ENCODE measurements around the gene DPH2.
A peak's percentile ranks its signal among the peaks of the same experiment; 100 is the strongest.

Gene DPH2

DNA sequence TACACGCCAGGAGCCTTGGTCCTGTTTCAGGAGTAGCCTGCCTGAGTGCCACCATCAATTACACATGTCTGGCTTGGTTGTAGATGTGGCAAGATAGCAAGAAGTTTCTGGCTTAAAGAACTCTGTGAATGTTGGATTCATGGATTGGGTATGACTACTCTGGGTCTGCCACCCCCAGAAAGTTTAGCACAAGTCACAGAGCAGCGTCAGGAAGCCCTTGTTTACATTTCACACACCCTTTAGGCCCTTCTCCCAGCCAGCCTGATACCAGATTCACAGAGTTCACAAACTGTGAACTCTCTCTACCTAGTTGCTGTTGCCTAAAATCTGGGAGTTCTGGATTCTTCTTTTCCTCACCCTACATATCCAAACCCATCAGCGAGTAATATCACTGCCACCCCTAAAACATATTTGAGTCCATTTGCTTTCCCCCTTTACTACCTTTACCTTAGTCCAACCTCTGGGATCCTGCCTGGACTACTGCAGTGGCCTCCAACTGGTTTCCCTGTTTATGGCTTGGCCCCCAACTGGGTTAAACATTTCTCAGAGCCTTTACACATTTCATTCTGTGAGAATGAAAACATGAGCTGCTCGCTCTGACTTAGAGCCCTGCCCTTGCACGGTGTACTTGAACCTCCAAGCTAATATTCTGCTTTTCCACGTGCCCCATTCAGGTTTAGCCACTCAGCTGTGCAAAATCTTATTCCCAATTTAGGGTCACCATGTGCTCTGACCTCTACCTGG is 17.5 kb downstream of the DPH2 start:
- TF ChIP-seq CSDC2 (CRISPR knock-in tag; IDR thresholded peaks at IDR 0.05), result no peak
- TF ChIP-seq TOX (CRISPR knock-in tag; IDR thresholded peaks at IDR 0.05; ENCODE audit: borderline replicate concordance), result no peak
- TF ChIP-seq SNAI2 (CRISPR knock-in tag; IDR thresholded peaks at IDR 0.05), result no peak
- TF ChIP-seq ZNF70 (CRISPR knock-in tag; IDR thresholded peaks at IDR 0.05), result no peak
- TF ChIP-seq, protein P1, sequence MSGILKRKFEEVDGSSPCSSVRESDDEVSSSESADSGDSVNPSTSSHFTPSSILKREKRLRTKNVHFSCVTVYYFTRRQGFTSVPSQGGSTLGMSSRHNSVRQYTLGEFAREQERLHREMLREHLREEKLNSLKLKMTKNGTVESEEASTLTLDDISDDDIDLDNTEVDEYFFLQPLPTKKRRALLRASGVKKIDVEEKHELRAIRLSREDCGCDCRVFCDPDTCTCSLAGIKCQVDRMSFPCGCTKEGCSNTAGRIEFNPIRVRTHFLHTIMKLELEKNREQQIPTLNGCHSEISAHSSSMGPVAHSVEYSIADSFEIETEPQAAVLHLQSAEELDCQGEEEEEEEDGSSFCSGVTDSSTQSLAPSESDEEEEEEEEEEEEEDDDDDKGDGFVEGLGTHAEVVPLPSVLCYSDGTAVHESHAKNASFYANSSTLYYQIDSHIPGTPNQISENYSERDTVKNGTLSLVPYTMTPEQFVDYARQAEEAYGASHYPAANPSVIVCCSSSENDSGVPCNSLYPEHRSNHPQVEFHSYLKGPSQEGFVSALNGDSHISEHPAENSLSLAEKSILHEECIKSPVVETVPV (CRISPR knock-in tag; IDR thresholded peaks at IDR 0.05), result no peak
- TF ChIP-seq GLIS3 (CRISPR knock-in tag; IDR thresholded peaks at IDR 0.05), result no peak
- TF ChIP-seq, protein P2, sequence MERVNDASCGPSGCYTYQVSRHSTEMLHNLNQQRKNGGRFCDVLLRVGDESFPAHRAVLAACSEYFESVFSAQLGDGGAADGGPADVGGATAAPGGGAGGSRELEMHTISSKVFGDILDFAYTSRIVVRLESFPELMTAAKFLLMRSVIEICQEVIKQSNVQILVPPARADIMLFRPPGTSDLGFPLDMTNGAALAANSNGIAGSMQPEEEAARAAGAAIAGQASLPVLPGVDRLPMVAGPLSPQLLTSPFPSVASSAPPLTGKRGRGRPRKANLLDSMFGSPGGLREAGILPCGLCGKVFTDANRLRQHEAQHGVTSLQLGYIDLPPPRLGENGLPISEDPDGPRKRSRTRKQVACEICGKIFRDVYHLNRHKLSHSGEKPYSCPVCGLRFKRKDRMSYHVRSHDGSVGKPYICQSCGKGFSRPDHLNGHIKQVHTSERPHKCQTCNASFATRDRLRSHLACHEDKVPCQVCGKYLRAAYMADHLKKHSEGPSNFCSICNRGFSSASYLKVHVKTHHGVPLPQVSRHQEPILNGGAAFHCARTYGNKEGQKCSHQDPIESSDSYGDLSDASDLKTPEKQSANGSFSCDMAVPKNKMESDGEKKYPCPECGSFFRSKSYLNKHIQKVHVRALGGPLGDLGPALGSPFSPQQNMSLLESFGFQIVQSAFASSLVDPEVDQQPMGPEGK (CRISPR knock-in tag; IDR thresholded peaks at IDR 0.05; ENCODE audit: borderline replicate concordance), result no peak

DNA sequence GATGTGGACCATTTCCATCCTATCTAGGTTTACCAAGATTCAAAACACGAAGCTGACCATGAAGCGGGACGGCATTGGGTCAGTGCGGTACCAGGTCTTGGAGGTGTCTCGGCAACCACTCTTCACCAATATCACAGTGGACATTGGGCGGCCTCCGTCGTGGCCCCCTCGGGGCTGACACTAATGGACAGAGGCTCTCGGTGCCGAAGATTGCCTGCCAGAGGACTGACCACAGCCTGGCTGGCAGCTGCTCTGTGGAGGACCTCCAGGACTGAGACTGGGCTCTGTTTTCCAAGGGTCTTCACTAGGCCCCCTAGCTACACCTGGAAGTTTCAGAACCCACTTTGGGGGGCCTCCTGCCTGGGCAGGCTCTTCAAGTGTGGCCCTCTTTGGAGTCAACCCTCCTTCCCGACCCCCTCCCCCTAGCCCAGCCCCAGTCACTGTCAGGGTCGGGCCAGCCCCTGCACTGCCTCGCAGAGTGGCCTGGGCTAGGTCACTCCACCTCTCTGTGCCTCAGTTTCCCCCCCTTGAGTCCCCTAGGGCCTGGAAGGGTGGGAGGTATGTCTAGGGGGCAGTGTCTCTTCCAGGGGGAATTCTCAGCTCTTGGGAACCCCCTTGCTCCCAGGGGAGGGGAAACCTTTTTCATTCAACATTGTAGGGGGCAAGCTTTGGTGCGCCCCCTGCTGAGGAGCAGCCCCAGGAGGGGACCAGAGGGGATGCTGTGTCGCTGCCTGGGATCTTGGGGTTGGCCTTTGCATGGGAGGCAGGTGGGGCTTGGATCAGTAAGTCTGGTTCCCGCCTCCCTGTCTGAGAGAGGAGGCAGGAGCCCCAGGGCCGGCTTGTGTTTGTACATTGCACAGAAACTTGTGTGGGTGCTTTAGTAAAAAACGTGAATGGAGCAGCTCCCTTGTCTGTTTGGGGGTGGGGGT is 20.7 kb downstream of the DPH2 start:
- TF ChIP-seq ZNF70 (CRISPR knock-in tag; IDR thresholded peaks at IDR 0.05), result no peak
- TF ChIP-seq, protein P3, sequence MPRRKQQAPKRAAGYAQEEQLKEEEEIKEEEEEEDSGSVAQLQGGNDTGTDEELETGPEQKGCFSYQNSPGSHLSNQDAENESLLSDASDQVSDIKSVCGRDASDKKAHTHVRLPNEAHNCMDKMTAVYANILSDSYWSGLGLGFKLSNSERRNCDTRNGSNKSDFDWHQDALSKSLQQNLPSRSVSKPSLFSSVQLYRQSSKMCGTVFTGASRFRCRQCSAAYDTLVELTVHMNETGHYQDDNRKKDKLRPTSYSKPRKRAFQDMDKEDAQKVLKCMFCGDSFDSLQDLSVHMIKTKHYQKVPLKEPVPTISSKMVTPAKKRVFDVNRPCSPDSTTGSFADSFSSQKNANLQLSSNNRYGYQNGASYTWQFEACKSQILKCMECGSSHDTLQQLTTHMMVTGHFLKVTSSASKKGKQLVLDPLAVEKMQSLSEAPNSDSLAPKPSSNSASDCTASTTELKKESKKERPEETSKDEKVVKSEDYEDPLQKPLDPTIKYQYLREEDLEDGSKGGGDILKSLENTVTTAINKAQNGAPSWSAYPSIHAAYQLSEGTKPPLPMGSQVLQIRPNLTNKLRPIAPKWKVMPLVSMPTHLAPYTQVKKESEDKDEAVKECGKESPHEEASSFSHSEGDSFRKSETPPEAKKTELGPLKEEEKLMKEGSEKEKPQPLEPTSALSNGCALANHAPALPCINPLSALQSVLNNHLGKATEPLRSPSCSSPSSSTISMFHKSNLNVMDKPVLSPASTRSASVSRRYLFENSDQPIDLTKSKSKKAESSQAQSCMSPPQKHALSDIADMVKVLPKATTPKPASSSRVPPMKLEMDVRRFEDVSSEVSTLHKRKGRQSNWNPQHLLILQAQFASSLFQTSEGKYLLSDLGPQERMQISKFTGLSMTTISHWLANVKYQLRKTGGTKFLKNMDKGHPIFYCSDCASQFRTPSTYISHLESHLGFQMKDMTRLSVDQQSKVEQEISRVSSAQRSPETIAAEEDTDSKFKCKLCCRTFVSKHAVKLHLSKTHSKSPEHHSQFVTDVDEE (CRISPR knock-in tag; IDR thresholded peaks at IDR 0.05), result no peak
- no peak for TF ChIP-seq RARB (CRISPR knock-in tag; IDR thresholded peaks at IDR 0.05)
- peak; percentile 6 for ATAC-seq

More for the DNA sequence above, 17.5 kb downstream of the DPH2 start:
- ATAC-seq, result no peak

DNA sequence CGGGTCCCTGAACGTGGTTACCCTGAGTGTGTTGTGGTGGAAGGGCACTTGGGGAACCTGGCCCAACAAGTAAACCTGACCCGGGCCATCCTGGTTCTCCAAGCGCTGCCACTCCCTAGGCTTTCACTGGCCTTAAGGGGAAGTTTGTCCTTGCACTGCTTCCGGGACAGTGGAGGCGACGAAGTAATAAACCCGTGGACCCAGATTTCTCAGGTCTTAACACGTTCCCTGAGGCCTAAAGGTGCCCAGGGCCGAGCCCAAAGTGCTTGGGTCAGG is 21.3 kb downstream of the DPH2 start:
- no peak for TF ChIP-seq ZNF70 (CRISPR knock-in tag; IDR thresholded peaks at IDR 0.05)
- no peak for TF ChIP-seq ZFP30 (CRISPR knock-in tag; IDR thresholded peaks at IDR 0.05)
- TF ChIP-seq ZNF8 (CRISPR knock-in tag; IDR thresholded peaks at IDR 0.05), result no peak
- TF ChIP-seq PPARA (CRISPR knock-in tag; IDR thresholded peaks at IDR 0.05; ENCODE audit: borderline replicate concordance), result no peak
- TF ChIP-seq ESRRG (CRISPR knock-in tag; IDR thresholded peaks at IDR 0.05), result no peak
- peak; percentile 53 for ATAC-seq

DNA sequence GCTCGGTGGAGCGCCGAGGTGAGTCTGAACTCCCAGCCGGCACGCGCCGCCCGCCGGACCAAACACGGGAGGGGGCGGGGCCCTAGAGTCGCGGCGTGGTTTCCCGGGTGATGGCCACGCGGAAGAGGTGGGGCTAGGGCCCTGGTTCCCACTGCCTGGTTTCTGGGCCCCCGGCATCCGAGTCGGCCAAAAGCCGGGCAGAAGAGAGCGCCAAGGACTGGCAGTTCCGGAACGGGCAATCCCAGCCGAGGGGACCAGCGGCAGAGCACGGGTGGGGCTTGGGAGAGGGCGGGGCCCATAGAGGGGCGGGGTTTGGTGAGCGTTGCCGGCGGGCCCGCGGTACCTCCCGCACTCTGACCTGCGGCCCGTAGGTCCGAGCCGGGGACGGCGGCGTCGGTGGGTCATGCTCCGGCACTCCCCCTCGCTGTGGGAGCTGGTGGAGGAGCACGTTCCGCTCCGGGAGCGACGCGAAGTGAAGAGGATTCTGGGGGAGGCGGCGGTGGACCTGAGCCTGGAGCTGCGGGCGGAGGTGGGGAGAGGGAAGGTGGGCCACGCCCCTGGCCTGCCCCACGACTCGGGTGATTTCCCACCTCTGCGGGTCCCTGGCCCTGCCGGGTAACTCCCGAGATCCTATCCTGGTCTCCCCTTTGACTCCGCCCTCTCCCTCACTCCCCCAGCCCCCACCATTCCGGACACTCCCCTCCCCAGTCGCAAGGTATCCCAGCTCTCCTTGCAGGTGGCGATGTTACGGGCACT is 21.8 kb downstream of the DPH2 start, which contains the start of gene CCDC24:
TSS of gene CCDC24 (plus strand) at position 124 of the 756 bp plus-strand sequence. CDS start at position 404, 280 bp downstream.
- peak; percentile 84 for ATAC-seq
- TF ChIP-seq ZFP3 (CRISPR knock-in tag; IDR thresholded peaks at IDR 0.05) (no peak), ARNTL (CRISPR knock-in tag; IDR thresholded peaks at IDR 0.05; ENCODE audit: borderline replicate concordance, low read depth) (peak; percentile 84; the same call in 1 of the 2 replicates)

DNA sequence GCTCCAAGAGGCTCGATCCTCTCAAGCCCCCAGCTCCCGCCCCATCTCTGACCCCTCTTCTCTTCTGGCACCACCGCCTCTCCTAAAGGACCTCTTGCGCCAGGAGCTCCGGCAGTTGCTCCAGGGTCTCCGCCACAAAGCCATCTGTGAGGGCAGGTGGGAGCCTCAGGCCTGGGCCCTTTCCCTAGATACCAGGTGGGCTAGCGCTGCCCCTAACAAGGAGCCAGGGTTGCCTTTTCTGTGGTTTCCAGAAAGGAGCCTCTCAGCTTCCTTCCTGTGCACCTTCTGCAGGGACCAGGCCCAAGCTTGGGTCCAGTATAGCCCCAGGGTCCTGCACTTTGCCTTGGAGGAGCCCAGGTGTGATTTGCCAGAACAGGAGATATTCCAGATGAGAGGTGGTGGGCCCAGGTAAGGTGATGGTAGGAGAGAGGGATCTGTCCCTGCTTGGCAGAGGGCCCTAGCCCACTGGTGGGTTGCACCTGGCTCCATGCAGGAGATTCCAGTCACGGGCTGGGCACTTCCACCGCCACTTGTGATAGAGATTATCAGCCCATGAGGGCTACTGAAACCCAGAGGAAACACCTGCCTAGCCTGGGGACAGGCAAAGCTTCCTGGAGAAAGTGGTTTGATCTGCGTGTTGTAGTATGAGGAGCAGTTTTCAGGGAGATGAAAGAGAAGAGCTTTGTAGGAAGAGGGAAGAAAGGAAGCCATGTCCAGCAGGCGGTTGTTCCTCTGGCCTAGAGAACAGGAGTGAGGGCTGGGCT is 22.6 kb downstream of the DPH2 start:
- ATAC-seq, result no peak
- TF ChIP-seq ZNF70 (CRISPR knock-in tag; IDR thresholded peaks at IDR 0.05), result no peak
